IPS-20b (cell line): Measurements from ENCODE around the gene NENF.

Experiments
- H3K27ac ChIP-seq: one replicate; pipeline ENCODE4 v1.5.1; 2013; ENCODE audit warnings: low read length
- H3K27me3 ChIP-seq: 2 replicates; pipeline ENCODE4 v1.6.1; 2013; ENCODE audit warnings: mild to moderate bottlenecking, low read length, inconsistent platforms; ENCODE audit not compliant: insufficient read depth
- H3K36me3 ChIP-seq: 2 replicates; pipeline ENCODE4 v1.6.1; 2013; ENCODE audit warnings: low read depth, mild to moderate bottlenecking, inconsistent platforms, low read length, moderate library complexity; ENCODE audit not compliant: insufficient read depth
- H3K4me1 ChIP-seq: 2 replicates; pipeline ENCODE4 v1.6.1; 2013; ENCODE audit warnings: mild to moderate bottlenecking, control low read depth, inconsistent platforms, low read length, moderate library complexity; ENCODE audit not compliant: insufficient read depth
- H3K4me3 ChIP-seq: 2 replicates; pipeline ENCODE4 v1.5.1; 2013; ENCODE audit warnings: mild to moderate bottlenecking, low read length, inconsistent platforms
- H3K9ac ChIP-seq: 2 replicates; pipeline ENCODE4 v1.6.1; 2013; ENCODE audit warnings: low read depth, mild to moderate bottlenecking, inconsistent platforms, low read length, moderate library complexity
- H3K9me3 ChIP-seq: 2 replicates; pipeline ENCODE4 v1.6.1; 2013; ENCODE audit warnings: mild to moderate bottlenecking, low read depth, low read length, inconsistent platforms; ENCODE audit not compliant: insufficient read depth

Gene NENF

DNA sequence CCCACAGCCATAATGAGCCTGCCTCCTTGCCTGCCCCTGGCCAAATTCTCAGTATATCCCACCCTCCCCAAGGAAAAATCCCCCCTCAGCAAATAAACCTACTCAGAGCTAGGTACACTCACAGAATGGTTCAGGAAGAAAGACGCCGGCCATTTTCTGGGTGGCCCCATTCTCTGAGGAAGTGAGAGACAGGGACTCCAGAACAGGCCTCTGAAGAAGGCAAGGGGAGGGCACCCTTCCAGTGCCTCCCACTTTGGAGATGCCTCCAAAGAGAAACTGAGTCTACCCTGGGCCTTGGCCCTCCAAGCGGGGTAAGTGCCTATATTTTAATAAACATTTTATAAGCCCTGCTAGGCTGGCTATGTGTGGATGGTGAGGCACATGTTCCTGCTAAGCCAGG lies 20.3 kb upstream of the NENF start:
- no peak overlapping the region for H3K4me3 ChIP-seq
- H3K27me3 ChIP-seq = peaks cover 14% of the 10 kb centered on the region
- H3K36me3 ChIP-seq = peaks cover 39% of the 10 kb centered on the region
- no peak overlapping the region for H3K9ac ChIP-seq
- peaks cover 11% of the 10 kb centered on the region; the same call in 1 of the 2 replicates for H3K4me1 ChIP-seq
- H3K9me3 ChIP-seq = no peaks in the 10 kb centered on the region
- no peak overlapping the region for H3K27ac ChIP-seq

DNA sequence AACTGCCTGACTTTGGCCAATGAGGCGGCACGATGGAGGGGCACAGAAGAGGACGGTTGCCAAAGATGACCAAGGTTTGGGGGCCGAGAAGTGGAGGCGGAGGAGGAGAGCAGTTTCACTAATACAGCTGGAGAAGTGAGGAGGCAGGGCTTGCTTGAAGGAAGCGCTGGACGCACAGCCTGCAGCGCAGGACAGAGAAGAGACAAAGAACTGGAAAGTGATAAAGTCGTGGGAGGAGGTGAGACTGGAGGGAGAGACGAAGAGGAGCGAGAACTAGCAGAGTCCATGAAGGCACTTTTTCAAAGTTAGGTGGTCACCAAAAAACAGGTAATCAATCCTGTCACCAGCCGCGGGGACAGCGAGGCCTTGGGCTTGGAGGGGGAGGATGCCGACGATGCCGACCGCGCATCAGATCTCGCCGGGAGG lies 18.8 kb upstream of the NENF start:
- Histone ChIP-seq H3K4me1 (peaks cover 11% of the 10 kb centered on the region; the same call in 1 of the 2 replicates), H3K36me3 (peaks cover 27% of the 10 kb centered on the region), H3K9me3 (no peaks in the 10 kb centered on the region), H3K27ac (no peak overlapping the region), H3K4me3 (peak overlapping the region; percentile 91), H3K27me3 (peaks cover 14% of the 10 kb centered on the region), H3K9ac (peak overlapping the region; percentile 74; the same call in 1 of the 2 replicates)

DNA sequence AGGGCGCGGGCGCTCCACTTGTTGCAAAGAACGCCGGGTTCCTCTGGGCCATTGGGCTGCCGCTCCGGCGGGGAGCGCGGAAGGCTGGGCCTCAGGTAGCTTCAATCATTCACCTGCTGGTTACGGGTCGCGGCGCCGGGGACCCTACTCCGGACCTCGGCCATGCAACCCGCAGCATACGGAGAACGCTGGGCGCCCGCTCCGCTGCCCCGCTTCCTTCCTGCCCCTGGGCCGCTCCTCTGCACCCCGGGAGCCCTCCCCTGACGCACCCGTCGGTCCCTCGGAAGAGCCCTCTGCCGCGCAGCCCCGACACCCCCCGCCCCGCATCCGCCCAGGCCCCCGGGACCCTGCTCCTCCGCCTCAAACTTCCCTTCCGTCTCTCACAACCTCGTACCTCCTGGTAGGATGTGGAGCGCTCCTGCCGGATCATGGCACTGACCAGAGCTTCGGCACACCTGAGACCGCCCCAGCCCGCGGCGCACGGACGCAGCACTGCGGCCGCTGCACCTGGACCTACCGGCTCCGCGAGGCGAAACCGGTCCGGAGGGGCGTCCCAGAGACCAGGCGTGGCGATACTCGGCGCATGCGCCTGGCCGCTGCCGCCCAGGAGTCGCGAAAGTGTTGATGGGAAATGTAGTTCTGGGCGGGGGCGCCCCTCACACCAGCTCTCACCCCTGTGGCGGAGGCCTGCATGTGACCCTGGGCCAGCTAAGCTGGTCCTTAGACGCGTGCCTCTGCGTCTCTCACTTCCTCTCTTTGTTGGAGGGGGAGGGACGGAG lies 18.2 kb upstream of the NENF start, which contains the start of gene PACC1:
Gene PACC1 (minus strand): TSS at position 559 of the 779 bp plus-strand sequence. CDS start 129 bp downstream, at position 430.
- Histone ChIP-seq H3K27ac (no peak within 1 kb of the TSS), H3K36me3 (peaks cover 21% of the 10 kb centered on the region), H3K9ac (peak within 1 kb of the TSS; percentile 74; the same call in 1 of the 2 replicates), H3K4me3 (peak within 1 kb of the TSS; percentile 91), H3K27me3 (peaks cover 14% of the 10 kb centered on the region), H3K9me3 (no peaks in the 10 kb centered on the region), H3K4me1 (peaks cover 11% of the 10 kb centered on the region; the same call in 1 of the 2 replicates)

DNA sequence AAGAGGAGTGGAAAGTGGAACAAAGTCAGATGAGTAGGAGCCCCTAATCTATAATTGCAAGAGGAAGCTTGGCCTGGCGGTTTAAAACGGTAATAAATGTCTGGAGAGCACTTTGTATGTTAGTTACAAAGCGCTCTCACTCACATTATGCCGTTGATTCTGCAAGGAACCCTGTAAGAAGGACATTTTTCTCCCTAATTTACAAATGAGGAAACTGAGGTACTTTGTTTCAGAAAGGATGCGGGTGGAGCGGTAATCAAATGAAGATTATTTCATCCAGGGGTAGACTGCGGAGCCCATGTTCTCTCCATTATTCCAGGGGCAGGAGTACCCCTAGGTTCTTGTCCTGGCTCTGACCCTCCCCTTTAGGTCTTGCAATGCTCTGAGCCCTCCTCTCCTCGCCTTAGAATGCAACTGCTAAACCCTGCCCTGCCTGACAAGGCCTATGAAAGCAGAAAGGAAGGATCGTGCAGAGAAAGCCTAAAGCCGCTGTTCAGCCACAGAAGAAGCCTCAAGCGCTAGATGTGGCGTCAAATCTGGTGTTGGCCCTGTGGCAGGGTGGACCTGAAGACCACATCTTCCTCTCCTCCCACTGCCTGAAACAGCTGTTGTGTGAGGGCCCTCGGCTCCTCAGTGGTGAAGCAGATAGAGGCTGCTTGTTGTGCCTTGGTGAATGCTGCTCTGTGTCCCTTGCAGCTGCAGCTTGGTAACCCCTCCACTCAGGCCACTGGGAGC lies 17.4 kb upstream of the NENF start:
- no peak overlapping the region for H3K27ac ChIP-seq
- peak overlapping the region; percentile 50; the same call in 1 of the 2 replicates for H3K9ac ChIP-seq
- H3K4me3 ChIP-seq = peak overlapping the region; percentile 91; the same call in 1 of the 2 replicates

DNA sequence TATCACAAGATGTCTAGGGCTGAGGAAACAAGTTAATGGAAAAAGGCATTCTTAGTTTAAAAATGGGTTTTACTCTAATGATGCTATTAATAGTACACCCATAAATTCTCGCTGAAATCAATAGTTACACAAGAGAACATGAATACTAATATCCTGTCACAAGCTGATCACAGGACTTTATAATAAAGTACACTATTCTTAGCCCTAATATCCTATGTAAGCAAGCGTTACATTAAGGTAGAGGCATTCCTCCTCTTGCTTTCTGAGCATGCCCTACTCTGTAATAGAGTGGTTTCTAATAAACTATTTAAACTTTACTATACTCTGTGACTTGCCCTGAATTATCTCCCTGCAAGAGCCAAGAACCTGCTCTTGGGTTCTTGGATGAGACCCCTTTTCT lies 11.6 kb upstream of the NENF start:
- H3K36me3 ChIP-seq = no peaks in the 10 kb centered on the region
- no peaks in the 10 kb centered on the region for H3K27me3 ChIP-seq
- H3K9ac ChIP-seq = no peak overlapping the region
- no peaks in the 10 kb centered on the region for H3K9me3 ChIP-seq
- no peak overlapping the region for H3K4me3 ChIP-seq
- H3K4me1 ChIP-seq = no peaks in the 10 kb centered on the region
- H3K27ac ChIP-seq = no peak overlapping the region

More for the DNA sequence above, 17.4 kb upstream of the NENF start:
- peaks cover 14% of the 10 kb centered on the region for H3K27me3 ChIP-seq
- peaks cover 11% of the 10 kb centered on the region; the same call in 1 of the 2 replicates for H3K4me1 ChIP-seq
- peaks cover 13% of the 10 kb centered on the region for H3K36me3 ChIP-seq
- no peaks in the 10 kb centered on the region for H3K9me3 ChIP-seq

DNA sequence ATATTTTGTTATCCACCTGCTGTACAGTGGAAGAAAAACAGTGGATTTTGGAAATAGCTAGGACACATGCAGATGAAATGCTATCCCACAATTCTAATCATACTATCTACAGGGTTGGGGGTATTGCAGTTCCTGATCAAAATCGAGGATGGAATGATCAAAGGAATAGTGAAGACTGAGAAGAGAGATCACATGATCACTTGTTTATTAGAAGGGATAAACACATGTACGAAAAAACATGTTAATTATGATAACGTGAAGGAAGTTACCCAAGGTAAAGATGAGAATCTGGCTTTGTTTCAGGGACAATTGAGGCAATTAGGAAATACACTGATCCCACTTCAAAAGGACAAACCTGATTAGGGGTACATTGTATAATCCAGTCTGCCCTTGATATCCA lies 8.8 kb upstream of the NENF start:
- no peaks in the 10 kb centered on the region for H3K4me1 ChIP-seq
- no peak overlapping the region for H3K9ac ChIP-seq
- H3K9me3 ChIP-seq = no peaks in the 10 kb centered on the region
- H3K27me3 ChIP-seq = no peaks in the 10 kb centered on the region
- no peak overlapping the region for H3K27ac ChIP-seq
- H3K4me3 ChIP-seq = no peak overlapping the region
- no peaks in the 10 kb centered on the region for H3K36me3 ChIP-seq

DNA sequence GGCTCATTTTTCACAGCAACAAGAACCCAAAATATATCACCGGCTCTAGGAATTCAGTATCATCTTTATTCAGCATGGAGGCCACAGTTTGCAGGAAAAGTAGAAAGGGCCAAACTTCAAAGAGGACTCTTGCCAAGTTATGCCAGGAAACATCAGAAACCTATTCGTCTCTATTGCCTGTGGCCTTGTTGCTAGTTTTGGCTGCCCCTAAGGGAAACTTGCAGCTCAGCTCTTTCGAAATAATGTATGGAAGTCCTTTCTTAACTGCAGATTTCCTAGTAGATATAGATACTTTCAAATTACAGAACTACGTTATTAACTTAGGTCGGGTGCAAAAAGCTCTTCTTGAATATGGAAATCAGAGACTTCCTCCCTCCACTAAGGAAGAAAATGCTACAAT lies 4.2 kb upstream of the NENF start:
- H3K27ac ChIP-seq = no peak overlapping the region
- H3K9me3 ChIP-seq = no peaks in the 10 kb centered on the region
- H3K4me3 ChIP-seq = no peak overlapping the region
- peaks cover 4% of the 10 kb centered on the region; the same call in 1 of the 2 replicates for H3K27me3 ChIP-seq
- H3K36me3 ChIP-seq = no peaks in the 10 kb centered on the region
- H3K9ac ChIP-seq = no peak overlapping the region
- peaks cover 7% of the 10 kb centered on the region; the same call in 1 of the 2 replicates for H3K4me1 ChIP-seq

DNA sequence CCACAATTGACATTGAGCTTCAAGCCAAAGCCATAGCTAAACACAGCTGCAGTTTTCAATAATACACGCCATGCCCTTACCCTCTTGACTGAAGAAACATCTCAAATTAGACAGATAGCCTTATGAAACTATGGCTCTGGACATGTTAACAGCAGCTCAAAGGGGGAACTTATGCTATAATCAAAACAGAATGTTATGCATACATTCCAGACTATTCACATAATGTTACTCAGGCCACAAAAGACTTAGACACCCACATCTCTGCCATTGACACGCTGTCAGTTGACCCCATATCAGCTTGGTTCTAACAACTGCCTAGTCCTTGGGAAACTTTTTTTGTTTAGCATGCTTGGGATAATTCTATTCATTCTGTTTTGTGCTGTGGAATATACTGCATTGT lies 2.3 kb upstream of the NENF start:
- Histone ChIP-seq H3K9ac (no peak overlapping the region), H3K27ac (no peak overlapping the region), H3K36me3 (no peaks in the 10 kb centered on the region), H3K4me3 (no peak overlapping the region), H3K27me3 (peaks cover 16% of the 10 kb centered on the region), H3K4me1 (peaks cover 7% of the 10 kb centered on the region; the same call in 1 of the 2 replicates), H3K9me3 (no peaks in the 10 kb centered on the region)

DNA sequence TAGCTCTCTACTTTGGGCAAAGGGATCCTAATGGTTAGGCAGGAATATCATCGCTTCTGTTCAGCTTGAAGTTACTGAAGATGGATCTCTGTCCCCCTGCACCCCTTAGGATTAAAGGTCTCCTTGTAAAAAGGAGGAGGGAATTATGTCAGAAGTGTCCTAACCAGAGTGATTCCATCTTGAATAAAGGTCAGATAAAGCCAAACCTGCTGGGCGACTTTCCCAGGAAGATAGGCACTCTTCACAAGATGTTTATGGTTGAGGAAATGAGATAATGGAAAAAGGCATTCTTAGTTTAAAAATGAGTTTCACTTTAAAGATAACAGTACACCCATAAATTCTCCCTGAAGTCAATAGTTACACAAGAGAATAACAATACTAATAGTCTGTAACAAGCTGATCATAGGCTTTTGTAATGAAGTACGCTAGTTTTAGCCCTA lies 1.7 kb upstream of the NENF start:
- Histone ChIP-seq H3K4me3 (no peak overlapping the region), H3K9me3 (no peaks in the 10 kb centered on the region)

DNA sequence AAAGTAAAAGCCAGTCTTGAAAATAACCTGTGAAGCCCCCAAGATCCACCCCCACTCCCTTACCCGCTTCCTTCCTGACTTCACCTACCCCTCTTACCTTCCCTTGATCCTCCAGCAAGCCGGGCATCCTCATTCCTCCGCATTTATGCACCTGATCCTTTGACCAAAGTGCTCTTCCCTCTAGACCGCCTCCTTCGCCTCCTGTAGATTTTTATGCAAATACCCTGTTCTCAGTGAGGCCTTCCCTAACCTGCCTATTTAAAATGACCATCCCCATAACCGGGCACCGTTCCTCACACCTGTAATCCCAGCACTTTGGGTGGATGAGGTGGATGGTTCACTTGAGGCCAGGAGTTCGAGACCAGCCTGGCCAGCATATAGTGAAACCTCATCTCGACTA lies 1.1 kb upstream of the NENF start:
- Histone ChIP-seq H3K9me3 (no peaks in the 10 kb centered on the region), H3K4me3 (no peak overlapping the region), H3K9ac (no peak overlapping the region), H3K27ac (no peak overlapping the region), H3K4me1 (peaks cover 7% of the 10 kb centered on the region; the same call in 1 of the 2 replicates), H3K27me3 (peaks cover 16% of the 10 kb centered on the region), H3K36me3 (no peaks in the 10 kb centered on the region)

More for the DNA sequence above, 1.7 kb upstream of the NENF start:
- Histone ChIP-seq H3K27me3 (peaks cover 16% of the 10 kb centered on the region), H3K9ac (no peak overlapping the region), H3K36me3 (no peaks in the 10 kb centered on the region), H3K27ac (no peak overlapping the region), H3K4me1 (peaks cover 7% of the 10 kb centered on the region; the same call in 1 of the 2 replicates)

DNA sequence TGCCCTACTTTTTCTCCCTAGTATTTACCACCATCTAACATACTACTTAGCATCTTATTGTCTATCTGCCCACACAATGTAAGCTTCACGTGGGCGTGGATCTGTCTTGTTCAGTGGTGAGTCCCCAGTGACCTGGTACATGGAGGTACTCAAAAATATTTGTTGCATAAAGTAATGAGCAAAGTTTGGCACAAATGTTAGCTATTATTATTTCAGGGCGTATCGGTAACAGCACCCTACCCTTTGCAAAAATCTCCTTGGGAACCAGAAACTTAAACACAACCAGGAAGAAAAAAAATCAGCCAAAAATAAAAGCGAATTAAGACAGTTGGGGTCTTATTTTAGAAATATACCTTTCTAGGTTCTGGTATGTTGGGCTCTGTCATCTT lies 454 bp upstream of the NENF start:
- H3K4me1 ChIP-seq = peaks cover 7% of the 10 kb centered on the region; the same call in 1 of the 2 replicates
- peaks cover 16% of the 10 kb centered on the region for H3K27me3 ChIP-seq
- peak overlapping the region; percentile 79 for H3K9ac ChIP-seq
- H3K27ac ChIP-seq = no peak overlapping the region
- H3K9me3 ChIP-seq = no peaks in the 10 kb centered on the region
- no peaks in the 10 kb centered on the region for H3K36me3 ChIP-seq
- H3K4me3 ChIP-seq = peak overlapping the region; percentile 72
